CD4-positive, alpha-beta T cell treated with Interleukin-21 for 1 hour (primary cell): ENCODE measurements around the gene ASTL.

Source experiments
- DNase-seq: peaks from one replicate; pipeline ENCODE4 v3.0.0-alpha.2; 2020

Gene ASTL

GRCh38 chr2:96074156-96074555 is 64.1 kb downstream of the ASTL start:
- DNase-seq: no peak

GRCh38 chr2:96073170-96073775 is 65.0 kb downstream of the ASTL start:
- no peak for DNase-seq
